Measurements from ENCODE around the gene ADAM12.

- TF ChIP-seq, protein P1, sequence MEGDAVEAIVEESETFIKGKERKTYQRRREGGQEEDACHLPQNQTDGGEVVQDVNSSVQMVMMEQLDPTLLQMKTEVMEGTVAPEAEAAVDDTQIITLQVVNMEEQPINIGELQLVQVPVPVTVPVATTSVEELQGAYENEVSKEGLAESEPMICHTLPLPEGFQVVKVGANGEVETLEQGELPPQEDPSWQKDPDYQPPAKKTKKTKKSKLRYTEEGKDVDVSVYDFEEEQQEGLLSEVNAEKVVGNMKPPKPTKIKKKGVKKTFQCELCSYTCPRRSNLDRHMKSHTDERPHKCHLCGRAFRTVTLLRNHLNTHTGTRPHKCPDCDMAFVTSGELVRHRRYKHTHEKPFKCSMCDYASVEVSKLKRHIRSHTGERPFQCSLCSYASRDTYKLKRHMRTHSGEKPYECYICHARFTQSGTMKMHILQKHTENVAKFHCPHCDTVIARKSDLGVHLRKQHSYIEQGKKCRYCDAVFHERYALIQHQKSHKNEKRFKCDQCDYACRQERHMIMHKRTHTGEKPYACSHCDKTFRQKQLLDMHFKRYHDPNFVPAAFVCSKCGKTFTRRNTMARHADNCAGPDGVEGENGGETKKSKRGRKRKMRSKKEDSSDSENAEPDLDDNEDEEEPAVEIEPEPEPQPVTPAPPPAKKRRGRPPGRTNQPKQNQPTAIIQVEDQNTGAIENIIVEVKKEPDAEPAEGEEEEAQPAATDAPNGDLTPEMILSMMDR (IDR thresholded peaks at IDR 0.05): no peak
- TF ChIP-seq EP300 (IDR thresholded peaks at IDR 0.05) (no peak), POLR2A (IDR thresholded peaks at IDR 0.05) (no peak)
Observed at GRCh38 chr10:126420567-126421300, 32.5 kb upstream of the ADAM12 start.
